ENCODE results near the gene RNF213. TPM values are rescaled to one million over a fixed set of nuclear protein-coding genes. Genes with fewer than 3 reads are reported as not detected.

Gene RNF213
- polyA plus RNA-seq, 1 donor, result 31.0 TPM

- DNase-seq (ENCODE audit: low read depth), result no peak
Measured at GRCh38 chr17:80365001-80365965, 104.6 kb downstream of the RNF213 start.

- no peak for DNase-seq (ENCODE audit: low read depth)
Measured at GRCh38 chr17:80365983-80366382, 105.3 kb downstream of the RNF213 start.

GRCh38 chr17:80367503-80367902 lies 106.9 kb downstream of the RNF213 start:
- DNase-seq (ENCODE audit: low read depth), result no peak

GRCh38 chr17:80371196-80371595 lies 110.5 kb downstream of the RNF213 start:
- DNase-seq (ENCODE audit: low read depth), result no peak

GRCh38 chr17:80372456-80372855 lies 111.8 kb downstream of the RNF213 start:
- no peak for DNase-seq (ENCODE audit: low read depth)

GRCh38 chr17:80372922-80373570 lies 112.4 kb downstream of the RNF213 start:
- DNase-seq (ENCODE audit: low read depth), result no peak

- no peak for DNase-seq (ENCODE audit: low read depth)
Measured at GRCh38 chr17:80374039-80374731, 113.5 kb downstream of the RNF213 start.

GRCh38 chr17:80374732-80375585 lies 114.3 kb downstream of the RNF213 start:
- DNase-seq (ENCODE audit: low read depth), result no peak

- no peak for DNase-seq (ENCODE audit: low read depth)
Measured at GRCh38 chr17:80376531-80376930, 115.9 kb downstream of the RNF213 start.

GRCh38 chr17:80377798-80378197 lies 117.1 kb downstream of the RNF213 start:
- DNase-seq (ENCODE audit: low read depth), result no peak

- DNase-seq (ENCODE audit: low read depth), result no peak
Measured at GRCh38 chr17:80379348-80379747, 118.7 kb downstream of the RNF213 start.

GRCh38 chr17:80380068-80380467 lies 119.4 kb downstream of the RNF213 start:
- no peak for DNase-seq (ENCODE audit: low read depth)

- no peak for DNase-seq (ENCODE audit: low read depth)
Measured at GRCh38 chr17:80380555-80381002, 119.9 kb downstream of the RNF213 start.

- DNase-seq (ENCODE audit: low read depth), result no peak
Measured at GRCh38 chr17:80381416-80381923, 120.8 kb downstream of the RNF213 start.

- no peak for DNase-seq (ENCODE audit: low read depth)
Measured at GRCh38 chr17:80382446-80382845, 121.8 kb downstream of the RNF213 start.

- no peak for DNase-seq (ENCODE audit: low read depth)
Measured at GRCh38 chr17:80382956-80383355, 122.3 kb downstream of the RNF213 start.

GRCh38 chr17:80384078-80384960 lies 123.7 kb downstream of the RNF213 start:
- no peak for DNase-seq (ENCODE audit: low read depth)

- no peak for DNase-seq (ENCODE audit: low read depth)
Measured at GRCh38 chr17:80385046-80385445, 124.4 kb downstream of the RNF213 start.

GRCh38 chr17:80386341-80386740 lies 125.7 kb downstream of the RNF213 start:
- no peak for DNase-seq (ENCODE audit: low read depth)

GRCh38 chr17:80387071-80387470 lies 126.4 kb downstream of the RNF213 start:
- no peak for DNase-seq (ENCODE audit: low read depth)

Measured in forelimb muscle (tissue), 1 donor.